ENCODE results near the gene TBXA2R. TPM values are rescaled to one million over a fixed set of nuclear protein-coding genes. Genes with fewer than 3 reads are reported as not detected.

TBXA2R gene
- total RNA-seq, 2 donors from 2014 or later, result 0.28 TPM; not detected in 1

- Mint-ChIP-seq H3K4me3 (no peak overlapping the region), H3K27me3 (no peaks in the 10 kb centered on the region), H3K36me3 (no peaks in the 10 kb centered on the region), H3K27ac (no peak overlapping the region), H3K4me1 (ENCODE audit: low read depth in 2 of 2) (peaks cover 7% of the 10 kb centered on the region in 2 donors), H3K9me3 (no peaks in the 10 kb centered on the region)
- ATAC-seq (no peak), DNase-seq (ENCODE audit: low spot score) (no peak)
These were observed 12.9 kb upstream of the TBXA2R start for GRCh38 chr19:3619631-3620012.

- ATAC-seq (no peak), DNase-seq (ENCODE audit: low spot score) (no peak)
- no peaks in the 10 kb centered on the region for H3K36me3 Mint-ChIP-seq
- H3K4me1 Mint-ChIP-seq (ENCODE audit: low read depth in 2 of 2), result peaks cover under 1% of the 10 kb centered on the region in 2 donors
- no peak overlapping the region for H3K27ac Mint-ChIP-seq
- no peaks in the 10 kb centered on the region for H3K27me3 Mint-ChIP-seq
- H3K9me3 Mint-ChIP-seq, result no peaks in the 10 kb centered on the region
- no peak overlapping the region for H3K4me3 Mint-ChIP-seq
These were observed 12.3 kb upstream of the TBXA2R start for GRCh38 chr19:3618811-3619630.

GRCh38 chr19:3618144-3618810, 11.6 kb upstream of the TBXA2R start:
- Mint-ChIP-seq H3K9me3 (no peaks in the 10 kb centered on the region), H3K27me3 (no peaks in the 10 kb centered on the region), H3K27ac (no peak overlapping the region), H3K4me1 (ENCODE audit: low read depth in 2 of 2) (no peaks in the 10 kb centered on the region), H3K36me3 (no peaks in the 10 kb centered on the region), H3K4me3 (no peak overlapping the region)
- no peak for DNase-seq (ENCODE audit: low spot score)
- peak; percentile 47 to 71 for ATAC-seq

GRCh38 chr19:3617463-3617862, 10.8 kb upstream of the TBXA2R start:
- ATAC-seq (no peak), DNase-seq (ENCODE audit: low spot score) (no peak)
- Mint-ChIP-seq H3K4me3 (no peak overlapping the region), H3K36me3 (no peaks in the 10 kb centered on the region), H3K4me1 (ENCODE audit: low read depth in 2 of 2) (no peaks in the 10 kb centered on the region), H3K27me3 (no peaks in the 10 kb centered on the region), H3K27ac (no peak overlapping the region), H3K9me3 (no peaks in the 10 kb centered on the region)

GRCh38 chr19:3615524-3616135, 9.0 kb upstream of the TBXA2R start:
- H3K36me3 Mint-ChIP-seq, result no peaks in the 10 kb centered on the region
- H3K9me3 Mint-ChIP-seq, result no peaks in the 10 kb centered on the region
- H3K4me1 Mint-ChIP-seq (ENCODE audit: low read depth in 2 of 2), result no peaks in the 10 kb centered on the region
- H3K27me3 Mint-ChIP-seq, result no peaks in the 10 kb centered on the region
- no peak overlapping the region for H3K27ac Mint-ChIP-seq
- DNase-seq (ENCODE audit: low spot score), result no peak
- no peak for ATAC-seq
- no peak overlapping the region for H3K4me3 Mint-ChIP-seq

GRCh38 chr19:3614858-3615505, 8.3 kb upstream of the TBXA2R start:
- H3K9me3 Mint-ChIP-seq, result no peaks in the 10 kb centered on the region
- no peak overlapping the region for H3K4me3 Mint-ChIP-seq
- no peak overlapping the region for H3K27ac Mint-ChIP-seq
- H3K4me1 Mint-ChIP-seq (ENCODE audit: low read depth in 2 of 2), result no peaks in the 10 kb centered on the region
- H3K36me3 Mint-ChIP-seq, result no peaks in the 10 kb centered on the region
- H3K27me3 Mint-ChIP-seq, result no peaks in the 10 kb centered on the region
- no peak for DNase-seq (ENCODE audit: low spot score)
- ATAC-seq, result no peak

GRCh38 chr19:3613818-3614661, 7.4 kb upstream of the TBXA2R start:
- no peaks in the 10 kb centered on the region for H3K9me3 Mint-ChIP-seq
- no peaks in the 10 kb centered on the region for H3K36me3 Mint-ChIP-seq
- H3K4me1 Mint-ChIP-seq (ENCODE audit: low read depth in 2 of 2), result no peaks in the 10 kb centered on the region
- no peak for DNase-seq (ENCODE audit: low spot score)
- H3K27ac Mint-ChIP-seq, result no peak overlapping the region
- no peak overlapping the region for H3K4me3 Mint-ChIP-seq
- ATAC-seq, result no peak
- no peaks in the 10 kb centered on the region for H3K27me3 Mint-ChIP-seq

- Mint-ChIP-seq H3K27ac (no peak overlapping the region), H3K27me3 (no peaks in the 10 kb centered on the region), H3K36me3 (no peaks in the 10 kb centered on the region), H3K4me3 (no peak overlapping the region), H3K4me1 (ENCODE audit: low read depth in 2 of 2) (peaks cover 2 to 3% of the 10 kb centered on the region in 2 donors), H3K9me3 (no peaks in the 10 kb centered on the region)
- DNase-seq (ENCODE audit: low spot score), result no peak
- ATAC-seq, result no peak
These were observed 6.4 kb upstream of the TBXA2R start for GRCh38 chr19:3612901-3613741.

GRCh38 chr19:3612330-3612729, 5.7 kb upstream of the TBXA2R start:
- no peak for ATAC-seq
- peaks cover 7 to 8% of the 10 kb centered on the region in 2 donors for H3K4me1 Mint-ChIP-seq (ENCODE audit: low read depth in 2 of 2)
- H3K4me3 Mint-ChIP-seq, result no peak overlapping the region
- no peaks in the 10 kb centered on the region for H3K36me3 Mint-ChIP-seq
- no peak for DNase-seq (ENCODE audit: low spot score)
- no peaks in the 10 kb centered on the region for H3K9me3 Mint-ChIP-seq
- no peaks in the 10 kb centered on the region for H3K27me3 Mint-ChIP-seq
- H3K27ac Mint-ChIP-seq, result no peak overlapping the region

GRCh38 chr19:3611841-3612240, 5.2 kb upstream of the TBXA2R start:
- ATAC-seq (no peak), DNase-seq (ENCODE audit: low spot score) (no peak)
- H3K27ac Mint-ChIP-seq, result no peak overlapping the region
- H3K9me3 Mint-ChIP-seq, result no peaks in the 10 kb centered on the region
- H3K4me1 Mint-ChIP-seq (ENCODE audit: low read depth in 2 of 2), result peaks cover 7 to 8% of the 10 kb centered on the region in 2 donors
- no peaks in the 10 kb centered on the region for H3K36me3 Mint-ChIP-seq
- H3K4me3 Mint-ChIP-seq, result no peak overlapping the region
- H3K27me3 Mint-ChIP-seq, result no peaks in the 10 kb centered on the region

- H3K36me3 Mint-ChIP-seq, result no peaks in the 10 kb centered on the region
- H3K4me3 Mint-ChIP-seq, result no peak overlapping the region
- ATAC-seq, result no peak
- H3K9me3 Mint-ChIP-seq, result no peaks in the 10 kb centered on the region
- DNase-seq (ENCODE audit: low spot score), result no peak
- H3K27ac Mint-ChIP-seq, result no peak overlapping the region
- H3K4me1 Mint-ChIP-seq (ENCODE audit: low read depth in 2 of 2), result peaks cover 7 to 8% of the 10 kb centered on the region in 2 donors
- H3K27me3 Mint-ChIP-seq, result no peaks in the 10 kb centered on the region
These were observed 4.4 kb upstream of the TBXA2R start for GRCh38 chr19:3610745-3611717.

All from natural killer cell treated with Interleukin-12 subunit alpha and Interleukin-12 subunit beta and Interleukin-15 and Interleukin-18, amount 100 ng/mL, for 72 hours (primary cell).